Measurements from ENCODE around the gene TPCN2.

GRCh38 chr11:69173331-69173730 is 124.6 kb downstream of the TPCN2 start:
- TF ChIP-seq CTCF (IDR thresholded peaks at IDR 0.05; ENCODE audit: insufficient read depth, low read length, poor library complexity, severe bottlenecking) (no peak), EZH2phosphoT487 (conservative IDR thresholded peaks at IDR 0.05; ENCODE audit: low read length) (no peak)

Measured in SU-DHL-6 (cell line).